ENCODE results near the gene AHI1.

The AHI1 gene

GRCh38 chr6:135497412-135498184 lies at the start of gene AHI1:
Gene AHI1 (minus strand): TSS chr6:135497740. CDS start chr6:135492237, 5,503 bp downstream.
- in situ Hi-C loops (cut with MboI; ENCODE audit: low sequenced_read_pairs): no loop called here

GRCh38 chr6:135546680-135547418 lies 49.3 kb upstream of the AHI1 start:
- in situ Hi-C loops (cut with MboI; ENCODE audit: low sequenced_read_pairs): no loop called here

DNA sequence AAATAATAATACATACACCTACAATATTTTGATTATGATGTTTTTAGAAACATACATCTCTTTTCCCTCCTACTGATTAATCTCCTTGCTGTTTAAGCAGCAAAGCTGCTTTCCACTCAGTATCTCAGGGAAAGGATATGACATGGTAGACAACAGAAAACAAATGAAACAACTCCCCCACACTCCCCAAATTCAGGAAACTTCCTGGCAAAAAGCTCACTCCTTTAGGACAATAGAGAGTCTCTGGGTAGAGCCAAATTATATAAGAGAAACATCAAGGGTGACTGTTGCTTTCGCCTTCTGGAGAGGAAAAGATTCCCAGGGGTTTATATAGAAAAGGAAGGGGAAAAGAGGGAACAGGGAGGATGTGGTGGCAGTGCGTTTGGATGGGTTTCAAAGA lies 48.7 kb upstream of the AHI1 start:
- in situ Hi-C loops (cut with MboI; ENCODE audit: low sequenced_read_pairs): no loop called here

DNA sequence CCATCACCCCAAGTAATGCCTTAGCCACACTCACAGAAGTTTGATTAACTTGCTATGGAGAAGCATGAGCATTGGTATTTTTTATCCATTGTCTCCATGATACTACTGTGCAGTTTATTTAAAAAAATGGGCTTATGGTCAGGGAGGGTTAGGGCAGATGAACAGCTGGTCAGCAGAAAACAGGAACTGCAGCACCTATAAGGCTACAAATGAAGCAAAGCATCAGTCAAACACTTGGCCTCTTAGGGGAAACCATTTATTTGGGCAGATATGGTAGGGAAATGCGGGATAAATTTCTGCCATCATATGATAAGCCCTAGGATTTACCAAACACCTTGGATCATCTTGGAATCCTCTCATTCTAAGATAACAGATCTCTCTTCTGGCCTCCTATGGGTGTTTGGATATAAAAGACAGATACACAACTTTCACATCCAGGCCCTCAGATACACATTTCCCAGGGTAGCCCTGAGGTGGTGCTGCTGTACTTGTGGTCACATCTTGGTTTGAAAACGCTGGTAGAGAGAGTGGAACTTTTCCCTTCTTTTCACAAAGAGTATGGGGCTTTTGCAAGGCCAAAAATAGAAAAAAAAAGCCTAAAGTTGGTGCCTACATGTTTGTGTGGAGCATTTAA lies 42.8 kb upstream of the AHI1 start:
- in situ Hi-C loops (cut with MboI; ENCODE audit: low sequenced_read_pairs): no loop called here

DNA sequence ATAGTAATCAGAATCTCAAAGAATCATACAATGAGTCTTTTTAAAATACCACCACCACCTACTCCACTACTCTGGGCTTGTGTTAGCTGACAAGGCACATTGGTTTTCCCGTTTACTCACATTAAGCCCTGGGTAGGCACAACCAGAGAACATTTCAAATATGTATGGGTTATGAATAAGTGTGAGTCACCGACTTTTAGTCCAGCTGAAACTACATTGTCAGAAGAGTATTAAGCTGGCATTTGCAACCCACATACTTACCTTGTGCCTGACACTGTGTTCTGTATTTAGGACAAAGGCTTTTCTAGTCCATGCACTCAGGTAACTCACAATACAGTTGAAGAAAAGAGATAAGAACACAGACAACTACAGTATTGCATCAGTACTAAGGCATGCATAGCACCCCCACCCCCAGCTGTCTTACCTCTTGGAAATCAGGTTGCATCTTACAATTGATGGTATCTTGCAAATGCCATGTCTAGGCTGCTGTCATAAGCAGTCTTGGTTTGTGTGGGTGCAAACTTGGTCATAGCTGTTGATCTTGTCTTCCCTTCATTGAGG lies 40.3 kb upstream of the AHI1 start:
- in situ Hi-C loops (cut with MboI; ENCODE audit: low sequenced_read_pairs): no loop called here

GRCh38 chr6:135535989-135536414 lies 38.5 kb upstream of the AHI1 start:
- in situ Hi-C loops (cut with MboI; ENCODE audit: low sequenced_read_pairs): no loop called here

DNA sequence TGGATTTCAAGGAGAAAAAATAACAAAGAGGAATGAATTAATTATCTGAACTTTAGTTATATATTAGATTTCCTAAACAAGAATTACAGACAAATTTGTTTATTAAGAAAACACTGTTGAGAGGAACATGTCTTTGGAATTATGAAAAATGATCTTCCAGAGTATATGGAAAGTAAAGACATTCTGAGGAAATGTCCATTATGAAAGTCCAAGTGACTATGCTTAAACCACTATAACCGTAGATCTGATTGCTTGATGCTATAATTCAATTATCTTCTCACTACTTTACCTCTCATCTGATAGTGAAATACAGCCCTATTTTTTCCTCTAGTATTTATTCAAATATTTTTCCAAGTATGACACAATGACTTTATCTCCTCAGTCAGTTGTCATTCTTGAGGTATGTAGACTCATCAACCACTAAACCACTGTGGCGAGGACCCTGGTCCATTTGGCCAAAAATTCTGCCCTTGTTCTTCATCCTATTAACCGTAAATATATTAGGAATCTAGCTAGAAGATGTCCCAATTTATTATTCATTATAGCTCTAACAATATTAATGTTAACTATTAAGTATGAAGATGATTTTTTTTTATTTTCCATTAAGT lies 37.3 kb upstream of the AHI1 start:
- in situ Hi-C loops (cut with MboI; ENCODE audit: low sequenced_read_pairs): no loop called here

GRCh38 chr6:135532559-135532958 lies 35.0 kb upstream of the AHI1 start:
- in situ Hi-C loops (cut with MboI; ENCODE audit: low sequenced_read_pairs): no loop called here

GRCh38 chr6:135531954-135532490 lies 34.5 kb upstream of the AHI1 start:
- in situ Hi-C loops (cut with MboI; ENCODE audit: low sequenced_read_pairs): no loop called here

- in situ Hi-C loops (cut with MboI; ENCODE audit: low sequenced_read_pairs): no loop called here
These were observed 32.6 kb upstream of the AHI1 start for GRCh38 chr6:135530113-135530512.

DNA sequence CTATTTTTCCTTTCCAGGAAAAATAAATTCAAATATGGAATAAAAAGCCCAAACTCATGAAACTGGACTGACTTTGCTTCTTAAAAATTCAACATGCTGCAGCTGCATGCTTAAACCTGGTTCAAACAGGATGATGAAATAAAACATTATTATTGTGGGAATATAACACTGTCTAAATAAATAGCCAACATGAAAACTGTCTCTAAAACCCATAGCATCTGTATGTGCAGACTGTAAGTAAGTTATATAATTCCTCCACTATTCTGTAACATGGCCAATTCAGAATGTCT lies 30.4 kb upstream of the AHI1 start:
- in situ Hi-C loops (cut with MboI; ENCODE audit: low sequenced_read_pairs): no loop called here

- in situ Hi-C loops (cut with MboI; ENCODE audit: low sequenced_read_pairs): no loop called here
These were observed 29.8 kb upstream of the AHI1 start for GRCh38 chr6:135527116-135527959.

DNA sequence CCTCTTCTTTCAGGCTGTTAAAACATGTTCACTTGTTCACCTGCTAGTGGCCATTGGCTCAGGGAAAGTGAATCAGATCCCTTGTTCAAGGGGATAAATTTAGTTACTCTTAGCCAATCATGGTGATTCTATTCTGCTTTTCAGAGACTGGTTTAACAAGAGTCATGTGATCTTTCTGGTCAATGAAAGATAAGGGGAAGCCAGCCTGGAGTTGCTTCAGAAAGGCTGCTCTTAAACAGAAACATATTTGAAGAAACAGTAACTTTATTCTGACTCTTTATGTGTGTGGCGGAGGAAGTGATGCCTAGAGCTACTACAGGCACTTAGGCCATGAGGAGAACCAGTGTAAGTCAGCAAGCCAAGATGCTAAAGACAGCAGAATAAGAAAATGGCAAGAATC lies 28.1 kb upstream of the AHI1 start:
- in situ Hi-C loops (cut with MboI; ENCODE audit: low sequenced_read_pairs): no loop called here

DNA sequence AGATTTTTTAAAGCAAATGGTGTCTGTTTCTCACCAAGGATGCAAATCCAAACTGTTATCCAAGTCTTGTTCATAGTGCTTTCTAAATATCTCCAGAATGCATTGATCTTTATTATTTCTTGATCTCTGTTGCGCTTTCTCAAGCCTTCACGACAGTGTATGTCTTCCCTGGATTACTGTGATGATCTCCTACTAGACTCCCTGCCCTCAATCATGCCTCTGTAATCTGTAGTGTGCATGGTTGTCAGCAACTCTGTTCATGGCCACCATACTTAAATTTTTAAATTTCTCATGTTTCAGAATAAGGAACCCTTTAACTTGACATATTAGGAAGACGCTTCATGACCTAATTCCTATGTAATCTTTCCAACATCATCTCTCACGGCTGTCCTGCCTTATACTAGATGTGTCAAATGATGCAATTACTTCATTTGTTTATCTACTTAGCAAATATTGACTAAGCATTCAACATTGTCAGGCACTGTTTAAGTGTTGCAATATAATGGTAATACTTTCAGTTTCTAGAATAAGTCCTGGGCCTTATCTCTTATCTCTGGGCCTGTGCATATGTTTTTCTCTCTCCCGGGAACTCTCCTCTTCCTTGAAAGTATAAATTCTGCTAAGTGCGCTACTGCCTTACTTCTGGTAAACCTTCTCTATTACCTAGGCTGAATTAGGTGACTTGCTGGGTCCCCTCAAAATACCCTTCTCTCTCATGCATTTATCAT lies 25.6 kb upstream of the AHI1 start:
- in situ Hi-C loops (cut with MboI; ENCODE audit: low sequenced_read_pairs): no loop called here

- in situ Hi-C loops (cut with MboI; ENCODE audit: low sequenced_read_pairs): no loop called here
These were observed 23.9 kb upstream of the AHI1 start for GRCh38 chr6:135521431-135521830.

GRCh38 chr6:135520781-135521180 lies 23.2 kb upstream of the AHI1 start:
- in situ Hi-C loops (cut with MboI; ENCODE audit: low sequenced_read_pairs): no loop called here

DNA sequence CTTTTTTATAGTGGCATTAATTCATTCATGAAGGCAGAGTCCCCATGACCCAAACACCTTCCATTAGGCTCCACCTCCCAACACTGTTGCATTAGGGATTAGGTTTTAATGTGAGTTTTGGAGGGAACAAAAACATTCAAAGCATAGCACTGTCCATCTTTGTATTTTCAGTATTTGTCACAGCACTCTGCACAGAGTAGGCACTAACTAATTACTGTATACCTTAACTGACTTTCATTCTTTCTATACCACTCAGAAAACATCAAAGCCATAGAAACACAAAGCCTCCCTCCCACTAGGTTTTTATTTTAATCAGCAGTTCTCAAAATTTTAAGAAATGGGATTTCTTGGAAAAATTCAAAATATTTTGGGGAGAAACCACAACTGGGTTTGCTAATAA lies 21.8 kb upstream of the AHI1 start:
- in situ Hi-C loops (cut with MboI; ENCODE audit: low sequenced_read_pairs): no loop called here

GRCh38 chr6:135517527-135517926 lies 20.0 kb upstream of the AHI1 start:
- in situ Hi-C loops (cut with MboI; ENCODE audit: low sequenced_read_pairs): no loop called here

DNA sequence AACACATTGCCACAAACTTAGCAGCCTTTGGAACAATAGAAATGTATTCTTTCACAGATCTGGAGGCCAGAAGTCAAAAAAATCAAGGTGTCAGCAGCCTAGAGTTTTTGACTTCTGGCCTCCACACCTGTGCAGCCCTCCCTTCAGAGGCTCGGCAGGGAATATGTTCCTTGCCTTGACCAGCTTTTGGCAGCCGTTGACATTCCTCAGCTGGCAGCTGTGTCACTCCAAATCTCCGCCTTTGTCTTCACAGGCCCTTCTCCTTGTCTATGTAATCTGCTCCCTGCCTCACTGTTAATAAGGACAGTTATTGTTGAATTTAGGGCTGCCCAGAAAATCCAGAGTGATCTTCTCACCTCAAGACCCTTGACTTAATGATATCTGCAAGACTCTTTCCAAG lies 17.2 kb upstream of the AHI1 start:
- in situ Hi-C loops (cut with MboI; ENCODE audit: low sequenced_read_pairs): no loop called here
